Measurements from ENCODE around the gene HTT. TPM values are rescaled to one million over a fixed set of nuclear protein-coding genes. Genes with fewer than 3 reads are reported as not detected.

HTT gene
- total and polyA plus RNA-seq, 2 of the 8 experiments (the other 6 are each of a cell fraction or from before 2014, with no cell fraction given) = 24.0 to 71.0 TPM

DNA sequence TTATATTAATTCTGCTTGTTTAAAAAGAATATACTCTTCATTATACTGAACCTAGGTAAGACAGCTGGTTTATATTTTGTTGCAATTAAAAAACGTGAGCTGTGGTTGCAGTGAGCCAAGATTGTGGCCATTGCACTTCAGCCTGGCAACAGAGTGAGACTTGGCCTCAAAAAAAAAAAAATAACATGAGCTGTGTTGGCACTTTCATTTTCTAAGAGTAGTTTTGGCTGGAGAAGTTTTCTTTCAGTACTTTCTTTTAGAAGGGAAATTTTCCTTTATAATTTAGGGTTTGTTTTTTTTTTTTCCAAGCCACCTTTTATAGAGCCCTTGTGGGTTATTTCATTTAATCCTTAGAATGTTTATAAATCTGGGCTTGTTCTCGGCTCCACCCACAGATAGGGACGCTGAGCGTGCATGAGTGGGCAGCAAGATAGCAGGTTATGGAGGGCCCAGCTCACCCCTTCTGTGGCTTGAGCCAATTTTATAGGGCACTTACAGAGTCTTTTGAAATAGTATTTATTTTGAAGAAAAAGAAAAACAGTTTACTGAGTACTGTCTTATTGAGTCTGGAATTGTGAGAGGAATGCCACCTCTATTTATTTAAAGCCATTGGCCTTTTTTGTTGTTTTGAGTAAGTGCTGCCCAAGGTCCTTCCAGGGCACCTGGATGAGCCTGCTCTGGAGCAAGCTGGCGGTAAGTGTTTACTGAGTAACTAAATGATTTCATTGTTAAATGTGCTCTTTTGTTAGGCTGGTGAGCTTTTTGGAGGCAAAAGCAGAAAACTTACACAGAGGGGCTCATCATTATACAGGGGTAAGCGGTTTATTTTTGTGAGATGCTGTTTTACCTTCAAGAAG, 60.9 kb downstream of the HTT start:
- FAIRE-seq (no peak), DNase-seq (ENCODE audit: low read depth in 1 of 2, low spot score in 2 of 2) (no peak)
- no peak overlapping the region for H2BK20ac ChIP-seq (ENCODE audit: low read length)
- peaks cover 25 to 73% (median 47%) of the 10 kb centered on the region in 4 experiments for H3K36me3 ChIP-seq (ENCODE audit: control insufficient read depth in 2 of 4, insufficient read depth in 4 of 4, low read length in 3 of 4)
- H2BK120ac ChIP-seq (replicated peaks; ENCODE audit: low read depth, low read length) = no peak overlapping the region
- no peaks in the 10 kb centered on the region for H3K27me3 ChIP-seq (replicated peaks in 1 of 4; ENCODE audit: control insufficient read depth in 3 of 4, extremely low read depth in 1 of 4, insufficient read depth in 3 of 4, low read length in 3 of 4)
- ChIA-PET POLR2A (ENCODE audit: partially characterized antibody) (no interaction called here), CTCF (ENCODE audit: partially characterized antibody) (interaction anchor here (0.6 to 2.6 kb wide), 8 partner anchors 11 to 183 kb away, joined by 3 to 9 read pairs (median 4); no protein-coding TSS in a partner anchor)
- no peak overlapping the region for H2AK5ac ChIP-seq (ENCODE audit: low read depth, low read length)
- no peak overlapping the region for H3K27ac ChIP-seq (ENCODE audit: low read depth, low read length)
- no peak overlapping the region for H2BK15ac ChIP-seq (ENCODE audit: low read length)
- H2BK12ac ChIP-seq (ENCODE audit: low read depth, low read length) = no peak overlapping the region
- H2AFZ ChIP-seq (ENCODE audit: low read length) = no peak overlapping the region
- 87% methylated on average over 6 of the region's 6 CpGs; no CpG with 5 or more reads in 1 of the 2 experiments for WGBS, 2 experiments (ENCODE audit: extremely low coverage in 1 of 2, insufficient coverage in 1 of 2, insufficient read length in 1 of 2, insufficient replicate concordance in 2 of 2, low coverage in 1 of 2, low lambda C conversion rate in 2 of 2, missing lambda C conversion rate in 1 of 2)
- H3K23me2 ChIP-seq (ENCODE audit: low read depth, low read length) = no peaks in the 10 kb centered on the region; the same call in 1 of the 2 replicates
- H4K8ac ChIP-seq (ENCODE audit: extremely low read depth, insufficient read depth, low read length) = no peak overlapping the region
- no peaks in the 10 kb centered on the region for H3K4me1 ChIP-seq (replicated peaks in 1 of 4; ENCODE audit: control insufficient read depth in 3 of 4, insufficient read depth in 4 of 4, low read length in 3 of 4)
- no peak overlapping the region for H3K4me3 ChIP-seq (ENCODE audit: extremely low read depth in 1 of 4, insufficient read depth in 2 of 4, low read depth in 3 of 4, low read length in 4 of 4)
- H3K79me2 ChIP-seq (ENCODE audit: control insufficient read depth in 1 of 2, insufficient read depth in 2 of 2, low read length in 2 of 2) = no peaks in the 10 kb centered on the region
- no peak overlapping the region for H4K91ac ChIP-seq (replicated peaks; ENCODE audit: insufficient read length, low read length)
- peaks cover 0 to 6% of the 10 kb centered on the region in 2 experiments for H4K20me1 ChIP-seq (replicated peaks in 1 of 2; ENCODE audit: control insufficient read depth in 1 of 2, insufficient read depth in 2 of 2, low read length in 2 of 2)
- no peak overlapping the region for H2BK5ac ChIP-seq (ENCODE audit: low read depth, low read length)
- no peak overlapping the region for H4K5ac ChIP-seq (ENCODE audit: insufficient read length, low read depth, low read length)
- H3K4me2 ChIP-seq (ENCODE audit: insufficient read depth in 1 of 2, low read depth in 2 of 2, low read length in 2 of 2) = no peak overlapping the region
- no peak overlapping the region for H3K4ac ChIP-seq (replicated peaks; ENCODE audit: insufficient read length, low read depth, low read length)
- no peak overlapping the region for H3K18ac ChIP-seq (ENCODE audit: extremely low read depth, low read length)
- no peaks in the 10 kb centered on the region for H3K9me3 ChIP-seq (ENCODE audit: insufficient read depth in 2 of 2, low read depth in 1 of 2, low read length in 1 of 2)
- no peaks in the 10 kb centered on the region for H3K79me1 ChIP-seq (ENCODE audit: low read depth, low read length)
- no peak overlapping the region for H3K9ac ChIP-seq (replicated peaks in 1 of 4; ENCODE audit: extremely low read depth in 1 of 4, low read depth in 3 of 4, low read length in 3 of 4)
- H3K23ac ChIP-seq (ENCODE audit: insufficient read length) = no peak overlapping the region
- no peak overlapping the region for H3K14ac ChIP-seq (ENCODE audit: insufficient read length)
- no peak overlapping the region for H3K56ac ChIP-seq (replicated peaks; ENCODE audit: insufficient read length, low read depth, low read length)
- no peak for TF ChIP-seq RBBP5 (IDR thresholded peaks at IDR 0.05; ENCODE audit: borderline replicate concordance, low read depth, low read length)
